CD8-positive, alpha-beta memory T cell (primary cell): ENCODE measurements around the gene CYTH2. TPM values are rescaled to one million over a fixed set of nuclear protein-coding genes. Genes with fewer than 3 reads are reported as not detected.

Source experiments
- CTCF ChIA-PET: fragments of 350-600 bp; sonication (Branson Sonifier 250); formaldehyde crosslinking; loops from one replicate; lab custom pipeline; 2021; ENCODE audit warnings: antibody characterized with exemption; lab: Charles Lee
- POLR2A ChIA-PET: fragments of 350-600 bp; sonication (Branson Sonifier 250); formaldehyde crosslinking; loops from one replicate; lab custom pipeline; 2021; ENCODE audit warnings: antibody characterized with exemption; lab: Charles Lee
- DNase-seq, 5 donors: peaks; one replicate each; pipeline versions ENCODE4 v3.0.0 to v3.0.0-alpha.2; 2020 to 2022; ENCODE audit warnings: mixed read lengths in 1 of 5
- H3K27ac ChIP-seq: one replicate; pipeline ENCODE4 v1.7.0; 2013; ENCODE audit warnings: low read depth, mild to moderate bottlenecking, low read length, moderate library complexity
- H3K27me3 ChIP-seq: 2 replicates; pipeline ENCODE4 v1.7.0; 2013; ENCODE audit warnings: low read length, mild to moderate bottlenecking; ENCODE audit not compliant: insufficient read depth, poor library complexity, severe bottlenecking
- H3K36me3 ChIP-seq: 2 replicates; pipeline ENCODE4 v1.7.0; 2013; ENCODE audit warnings: mild to moderate bottlenecking, low read length, moderate library complexity; ENCODE audit not compliant: insufficient read depth
- H3K4me1 ChIP-seq: 2 replicates; pipeline ENCODE4 v1.7.0; 2013; ENCODE audit warnings: mild to moderate bottlenecking, low read length, moderate library complexity; ENCODE audit not compliant: insufficient read depth
- H3K4me3 ChIP-seq: 2 replicates; pipeline ENCODE4 v1.7.0; 2013; ENCODE audit warnings: mild to moderate bottlenecking, low read length
- H3K9me3 ChIP-seq: 2 replicates; pipeline ENCODE4 v1.7.0; 2013; ENCODE audit warnings: mild to moderate bottlenecking, low read length
- H3K27ac Mint-ChIP-seq, 8 donors: one replicate each; pipeline ENCODE4 v1.8.0; 2020 to 2021; ENCODE audit warnings: mixed read lengths in 8 of 8, mild to moderate bottlenecking in 6 of 8, inconsistent platforms in 3 of 8, moderate library complexity in 3 of 8
- H3K27me3 Mint-ChIP-seq, 2 donors: one replicate each; pipeline ENCODE4 v1.8.0; 2020 to 2021; ENCODE audit warnings: mixed read lengths in 2 of 2, mild to moderate bottlenecking in 1 of 2, moderate library complexity in 1 of 2
- H3K36me3 Mint-ChIP-seq, 3 donors: one replicate each; pipeline ENCODE4 v1.8.0; 2020 to 2021; ENCODE audit warnings: mixed read lengths in 3 of 3, inconsistent platforms in 1 of 3, mild to moderate bottlenecking in 1 of 3
- H3K4me1 Mint-ChIP-seq, 3 donors: one replicate each; pipeline ENCODE4 v1.8.0; 2020 to 2021; ENCODE audit warnings: mixed read lengths in 3 of 3, inconsistent platforms in 1 of 3, mild to moderate bottlenecking in 1 of 3
- H3K4me3 Mint-ChIP-seq, 7 donors: one replicate each; pipeline ENCODE4 v1.8.0; 2020 to 2021; ENCODE audit warnings: mixed read lengths in 7 of 7, mild to moderate bottlenecking in 6 of 7, moderate library complexity in 4 of 7, inconsistent platforms in 2 of 7
- H3K9me3 Mint-ChIP-seq, 5 donors: one replicate each; pipeline ENCODE4 v1.8.0; 2020 to 2022; ENCODE audit warnings: mixed read lengths in 5 of 5, mild to moderate bottlenecking in 3 of 5, moderate library complexity in 2 of 5, inconsistent platforms in 1 of 5
- polyA plus RNA-seq: library from polyadenylated mRNA; unstranded; fragments of 300-500 nt; fragmentation: Illumina TruSeq; gene quantifications from one replicate; pipeline ENCODE4 v1.2.3, GENCODE V29; 2021
- total RNA-seq, 2 experiments: library from RNA; stranded (reverse); gene quantifications; one replicate each; pipeline ENCODE4 v1.2.3, GENCODE V29; 2021

Gene CYTH2
- total and polyA plus RNA-seq, 3 experiments from 2014 or later: 30.7 to 34.8 (median 33.3) TPM

GRCh38 chr19:48500830-48501493, 31.8 kb downstream of the CYTH2 start:
- no peaks in the 10 kb centered on the region for H3K9me3 Mint-ChIP-seq
- H3K4me3 Mint-ChIP-seq: peak overlapping the region in 4 of 7 donors; percentile 58 to 75 (median 74)
- peaks cover 5 to 20% (median 11%) of the 10 kb centered on the region in 3 donors for H3K4me1 Mint-ChIP-seq
- DNase-seq: no peak
- ChIA-PET CTCF (interaction anchor here (0.8 to 1.8 kb wide), 2 partner anchors 12 to 150 kb away, joined by 3 to 6 read pairs; no protein-coding TSS in a partner anchor), POLR2A (no interaction called here)
- H3K4me1 ChIP-seq: peaks cover 7% of the 10 kb centered on the region
- H3K27ac Mint-ChIP-seq: no peak overlapping the region
- H3K36me3 Mint-ChIP-seq: peaks cover 0 to 3% (median 0%) of the 10 kb centered on the region in 3 donors
- H3K9me3 ChIP-seq: no peaks in the 10 kb centered on the region
- H3K27ac ChIP-seq: peak overlapping the region; percentile 51
- H3K36me3 ChIP-seq: no peaks in the 10 kb centered on the region
- peaks cover 8 to 12% of the 10 kb centered on the region in 2 donors for H3K27me3 Mint-ChIP-seq
- H3K4me3 ChIP-seq: peak overlapping the region; percentile 34
- H3K27me3 ChIP-seq: no peaks in the 10 kb centered on the region

DNA sequence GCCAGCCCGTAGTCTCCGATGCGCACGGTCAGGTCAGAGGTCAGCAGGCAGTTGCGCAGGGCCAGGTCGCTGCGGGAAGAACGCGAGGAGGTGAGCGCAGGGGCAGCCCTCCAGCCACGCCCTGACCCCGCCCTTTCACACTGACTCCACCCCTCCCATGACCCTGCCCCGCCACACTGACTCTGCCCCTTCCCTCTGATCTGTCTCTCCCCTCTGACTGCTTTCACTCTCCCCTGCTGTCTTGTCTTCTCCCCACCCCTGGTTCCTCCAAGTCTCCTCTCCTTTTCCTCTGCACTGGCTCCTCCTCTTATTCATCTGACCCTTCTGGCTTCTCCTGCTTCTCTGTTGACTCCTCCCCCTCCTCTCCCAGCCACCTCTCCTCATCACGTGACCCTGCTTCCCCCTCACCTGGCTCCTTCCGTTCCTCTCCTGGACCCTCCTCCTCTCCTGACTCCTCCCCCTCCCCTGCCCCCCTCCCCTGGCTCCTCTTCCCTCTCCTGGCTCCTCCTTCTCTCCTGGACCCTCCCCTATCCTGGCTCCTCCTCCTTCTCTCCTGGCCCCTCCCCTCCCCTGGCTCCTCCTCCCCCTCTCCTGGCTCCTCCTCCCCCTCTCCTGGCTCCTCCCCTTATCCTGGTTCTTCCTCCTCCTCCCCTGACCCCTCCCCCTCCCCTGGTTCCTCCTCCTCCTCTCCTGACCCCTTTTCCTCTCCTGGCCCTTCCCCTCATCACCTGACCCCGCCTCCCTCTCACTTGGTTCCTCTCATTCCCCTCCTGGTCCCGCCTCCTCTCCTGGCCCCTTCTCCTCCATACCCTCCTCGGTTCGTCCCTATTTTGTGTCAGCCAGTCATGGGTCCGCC, 32.6 kb downstream of the CYTH2 start:
- Mint-ChIP-seq H3K4me1 (peaks cover 5 to 20% (median 11%) of the 10 kb centered on the region in 3 donors), H3K9me3 (no peaks in the 10 kb centered on the region), H3K36me3 (peaks cover 0 to 7% (median 0%) of the 10 kb centered on the region in 3 donors), H3K4me3 (peak overlapping the region in 6 of 7 donors; percentile 53 to 75 (median 70)), H3K27ac (peak overlapping the region in 4 of 8 donors; percentile 47 to 95 (median 61)), H3K27me3 (peaks cover 7 to 9% of the 10 kb centered on the region in 2 donors)
- POLR2A ChIA-PET: interaction anchor here (0.6 kb wide), 3 partner anchors 108 to 137 kb away, joined by 3 to 4 read pairs (median 3); no protein-coding TSS in a partner anchor
- H3K9me3 ChIP-seq: no peaks in the 10 kb centered on the region
- CTCF ChIA-PET: interaction anchor here (0.9 to 1.8 kb wide), 2 partner anchors 13 to 107 kb away, joined by 3 to 6 read pairs; no protein-coding TSS in a partner anchor
- peak overlapping the region; percentile 34 for H3K4me3 ChIP-seq
- no peaks in the 10 kb centered on the region for H3K36me3 ChIP-seq
- H3K27ac ChIP-seq: peak overlapping the region; percentile 51
- peaks cover 7% of the 10 kb centered on the region for H3K4me1 ChIP-seq
- DNase-seq: peak in 3 of 5 donors; percentile 56 to 72 (median 67)
- H3K27me3 ChIP-seq: no peaks in the 10 kb centered on the region

GRCh38 chr19:48502350-48503018, 33.3 kb downstream of the CYTH2 start:
- peak in 3 of 5 donors; percentile 52 to 80 (median 74) for DNase-seq
- Mint-ChIP-seq H3K27me3 (peaks cover 3 to 4% of the 10 kb centered on the region in 2 donors), H3K4me3 (peak overlapping the region in 5 of 7 donors; percentile 14 to 75 (median 57)), H3K36me3 (peaks cover 0 to 11% (median under 1%) of the 10 kb centered on the region in 3 donors), H3K9me3 (no peaks in the 10 kb centered on the region), H3K4me1 (peaks cover 5 to 20% (median 11%) of the 10 kb centered on the region in 3 donors), H3K27ac (peak overlapping the region in 4 of 8 donors; percentile 22 to 95 (median 38))
- no peaks in the 10 kb centered on the region for H3K27me3 ChIP-seq
- H3K36me3 ChIP-seq: no peaks in the 10 kb centered on the region
- ChIA-PET CTCF (interaction anchor here (0.9 kb wide), 1 partner anchor 107 kb away, joined by 3 read pairs; no protein-coding TSS in a partner anchor), POLR2A (interaction anchor here (0.6 kb wide), 3 partner anchors 107 to 136 kb away, joined by 3 to 4 read pairs (median 3); no protein-coding TSS in a partner anchor)
- H3K9me3 ChIP-seq: no peaks in the 10 kb centered on the region
- no peak overlapping the region for H3K4me3 ChIP-seq
- peak overlapping the region; percentile 38 for H3K27ac ChIP-seq
- peaks cover 7% of the 10 kb centered on the region for H3K4me1 ChIP-seq

DNA sequence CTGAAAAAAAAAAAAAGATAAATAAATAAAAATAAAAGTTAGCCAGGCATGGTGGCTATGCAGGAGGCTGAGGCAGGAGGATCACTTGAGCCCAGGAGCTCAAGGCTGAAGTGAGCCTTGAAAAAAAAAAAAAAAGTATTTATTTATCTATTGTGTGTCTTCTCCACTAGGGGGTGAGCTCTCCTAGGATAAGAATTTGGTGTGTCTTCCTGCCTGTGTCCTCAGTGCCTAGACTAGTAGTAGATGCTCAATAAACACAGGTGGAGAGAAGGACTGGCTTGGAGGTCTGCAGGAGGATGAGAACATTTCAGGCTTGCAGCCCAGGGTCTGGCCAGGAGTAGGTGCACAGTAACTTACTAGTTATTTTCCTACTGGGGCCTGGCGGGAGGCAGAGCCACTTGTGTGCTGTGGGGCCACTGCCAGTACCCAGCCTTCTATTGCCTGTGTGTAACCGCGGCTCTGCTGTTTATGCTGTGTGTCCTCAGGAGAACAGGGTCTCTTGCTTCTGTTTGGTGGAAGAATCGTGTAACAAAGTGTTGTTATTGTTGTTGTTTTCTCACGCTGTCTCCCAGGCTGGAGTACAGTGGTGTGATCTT, 37.1 kb downstream of the CYTH2 start:
- peak overlapping the region in 2 of 7 donors; percentile 15 to 64 for H3K4me3 Mint-ChIP-seq
- POLR2A ChIA-PET: interaction anchor here (0.6 kb wide), 1 partner anchor 102 kb away, joined by 4 read pairs; no protein-coding TSS in a partner anchor
- Histone ChIP-seq H3K27ac (no peak overlapping the region), H3K36me3 (no peaks in the 10 kb centered on the region), H3K9me3 (no peaks in the 10 kb centered on the region), H3K27me3 (no peaks in the 10 kb centered on the region), H3K4me1 (peaks cover 14% of the 10 kb centered on the region), H3K4me3 (no peak overlapping the region)
- DNase-seq: peak in 2 of 5 donors; percentile 60
- peaks cover 0 to 1% of the 10 kb centered on the region in 2 donors for H3K27me3 Mint-ChIP-seq
- peaks cover 0 to 24% (median 3%) of the 10 kb centered on the region in 3 donors for H3K36me3 Mint-ChIP-seq
- no peaks in the 10 kb centered on the region for H3K9me3 Mint-ChIP-seq
- H3K4me1 Mint-ChIP-seq: peaks cover 13 to 24% (median 14%) of the 10 kb centered on the region in 3 donors
- peak overlapping the region in 2 of 8 donors; percentile 26 to 63 for H3K27ac Mint-ChIP-seq
- CTCF ChIA-PET: interaction anchor here (0.7 to 7.2 kb wide), 19 partner anchors 9 to 336 kb away, joined by 3 to 152 read pairs (median 3); partner anchors contain the start of gene KDELR1

- H3K4me1 Mint-ChIP-seq: peaks cover 8 to 10% (median 9%) of the 10 kb centered on the region in 3 donors
- Histone ChIP-seq H3K27ac (no peak overlapping the region), H3K27me3 (no peaks in the 10 kb centered on the region), H3K4me1 (peaks cover 22% of the 10 kb centered on the region), H3K4me3 (no peak overlapping the region), H3K36me3 (no peaks in the 10 kb centered on the region), H3K9me3 (no peaks in the 10 kb centered on the region)
- H3K27me3 Mint-ChIP-seq: peaks cover 0 to under 1% of the 10 kb centered on the region in 2 donors
- no peak for DNase-seq
- no peaks in the 10 kb centered on the region for H3K9me3 Mint-ChIP-seq
- peak overlapping the region in 1 of 8 donors; percentile 10 for H3K27ac Mint-ChIP-seq
- peaks cover 0 to 24% (median 3%) of the 10 kb centered on the region in 3 donors for H3K36me3 Mint-ChIP-seq
- peak overlapping the region in 2 of 7 donors; percentile 37 to 41 for H3K4me3 Mint-ChIP-seq
- ChIA-PET POLR2A (no interaction called here), CTCF (interaction anchor here (0.9 to 7.2 kb wide), 7 partner anchors 13 to 101 kb away, joined by 3 to 152 read pairs (median 6); no protein-coding TSS in a partner anchor)
These were observed 38.8 kb downstream of the CYTH2 start for GRCh38 chr19:48507911-48508439.

GRCh38 chr19:48508729-48509411, 39.7 kb downstream of the CYTH2 start:
- peak overlapping the region in 1 of 8 donors; percentile 15 for H3K27ac Mint-ChIP-seq
- H3K4me1 Mint-ChIP-seq: peaks cover 10 to 13% (median 12%) of the 10 kb centered on the region in 3 donors
- Histone ChIP-seq H3K36me3 (no peaks in the 10 kb centered on the region), H3K4me3 (no peak overlapping the region), H3K9me3 (no peaks in the 10 kb centered on the region), H3K27ac (no peak overlapping the region), H3K4me1 (peaks cover 25% of the 10 kb centered on the region), H3K27me3 (no peaks in the 10 kb centered on the region)
- H3K36me3 Mint-ChIP-seq: peaks cover 0 to 25% (median 3%) of the 10 kb centered on the region in 3 donors
- ChIA-PET CTCF (interaction anchor here (1.0 to 7.2 kb wide), 5 partner anchors 16 to 485 kb away, joined by 3 to 152 read pairs (median 6); partner anchors contain the start of gene RUVBL2), POLR2A (no interaction called here)
- no peak for DNase-seq
- no peaks in the 10 kb centered on the region for H3K27me3 Mint-ChIP-seq
- no peaks in the 10 kb centered on the region for H3K9me3 Mint-ChIP-seq
- H3K4me3 Mint-ChIP-seq: no peak overlapping the region
